ENCODE data around the gene THBS2.

GRCh38 chr6:169235286-169235685 lies 18.4 kb downstream of the THBS2 start:
- TF ChIP-seq, protein P1, sequence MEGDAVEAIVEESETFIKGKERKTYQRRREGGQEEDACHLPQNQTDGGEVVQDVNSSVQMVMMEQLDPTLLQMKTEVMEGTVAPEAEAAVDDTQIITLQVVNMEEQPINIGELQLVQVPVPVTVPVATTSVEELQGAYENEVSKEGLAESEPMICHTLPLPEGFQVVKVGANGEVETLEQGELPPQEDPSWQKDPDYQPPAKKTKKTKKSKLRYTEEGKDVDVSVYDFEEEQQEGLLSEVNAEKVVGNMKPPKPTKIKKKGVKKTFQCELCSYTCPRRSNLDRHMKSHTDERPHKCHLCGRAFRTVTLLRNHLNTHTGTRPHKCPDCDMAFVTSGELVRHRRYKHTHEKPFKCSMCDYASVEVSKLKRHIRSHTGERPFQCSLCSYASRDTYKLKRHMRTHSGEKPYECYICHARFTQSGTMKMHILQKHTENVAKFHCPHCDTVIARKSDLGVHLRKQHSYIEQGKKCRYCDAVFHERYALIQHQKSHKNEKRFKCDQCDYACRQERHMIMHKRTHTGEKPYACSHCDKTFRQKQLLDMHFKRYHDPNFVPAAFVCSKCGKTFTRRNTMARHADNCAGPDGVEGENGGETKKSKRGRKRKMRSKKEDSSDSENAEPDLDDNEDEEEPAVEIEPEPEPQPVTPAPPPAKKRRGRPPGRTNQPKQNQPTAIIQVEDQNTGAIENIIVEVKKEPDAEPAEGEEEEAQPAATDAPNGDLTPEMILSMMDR (IDR thresholded peaks at IDR 0.05; ENCODE audit: extremely low read depth in 1 of 2, insufficient read depth in 1 of 2, low read depth in 1 of 2, low read length in 2 of 2), result no peak
- no peak for TF ChIP-seq EZH2 (IDR thresholded peaks at IDR 0.05; ENCODE audit: borderline replicate concordance, low read depth, low read length, severe bottlenecking)
- no peak for TF ChIP-seq POLR2A (IDR thresholded peaks at IDR 0.05; ENCODE audit: low read depth, low read length)
- no peak for TF ChIP-seq POLR2AphosphoS5 (IDR thresholded peaks at IDR 0.05; ENCODE audit: insufficient read depth, low read depth, low read length)
- TF ChIP-seq MAX (IDR thresholded peaks at IDR 0.05; ENCODE audit: insufficient read depth, insufficient read length), result no peak
